Right atrium auricular region (tissue), 2 donors: ENCODE results near the gene EPHB2. TPM values are rescaled to one million over a fixed set of nuclear protein-coding genes. Genes with fewer than 3 reads are reported as not detected.

Experiments used
- DNase-seq: peaks from one replicate; pipeline ENCODE4 v3.0.0-alpha.2; 2019; ENCODE audit warnings: low spot score
- H3K27ac ChIP-seq, 2 donors: fragments of 200-600 bp; sonication (generic); 1 replicate in 1 of 2; 2 replicates in 1 of 2; pipeline ENCODE4 v1.5.1; 2016 to 2019
- H3K27me3 ChIP-seq, 2 donors: fragments of 200-600 bp; sonication (generic); one replicate each; pipeline versions ENCODE4 v1.5.1 to v1.6.0; 2017 to 2019
- H3K36me3 ChIP-seq: fragments of 200-600 bp; sonication (generic); one replicate; pipeline ENCODE4 v1.5.1; 2016
- H3K4me1 ChIP-seq, 2 donors: fragments of 200-600 bp; sonication (generic); one replicate each; pipeline versions ENCODE4 v1.5.1 to v1.6.0; 2017 to 2019
- H3K4me3 ChIP-seq, 2 donors: fragments of 200-600 bp; sonication (generic); 1 replicate in 1 of 2; 2 replicates in 1 of 2; pipeline ENCODE4 v1.5.1; 2017 to 2019; ENCODE audit warnings: mild to moderate bottlenecking in 1 of 2, moderate library complexity in 1 of 2
- H3K9me3 ChIP-seq, 2 donors: fragments of 200-600 bp; sonication (generic); one replicate each; pipeline ENCODE4 v1.5.1; 2019
- CTCF ChIP-seq, 2 donors: fragments of 200-600 bp; sonication (generic); IDR thresholded peaks; one replicate each; pipeline ENCODE4 v1.5.1; 2019; ENCODE audit warnings: antibody characterized with exemption in 2 of 2
- total RNA-seq, 2 donors: library from RNA; depleted of rRNA; stranded (reverse); fragments of >200 nt; gene quantifications; one replicate each; pipeline ENCODE4 v1.1.0, GENCODE V29; 2016

Gene EPHB2
- total RNA-seq, 2 donors from 2014 or later: 1.8 to 2.6 TPM

GRCh38 chr1:22782406-22782805 lies 71.8 kb downstream of the EPHB2 start:
- Histone ChIP-seq H3K9me3 (no peaks in the 10 kb centered on the region), H3K4me1 (peaks cover 0 to 13% of the 10 kb centered on the region in 2 donors), H3K36me3 (no peaks in the 10 kb centered on the region), H3K27me3 (no peaks in the 10 kb centered on the region), H3K4me3 (no peak overlapping the region), H3K27ac (no peak overlapping the region)
- no peak for DNase-seq
- TF ChIP-seq CTCF (IDR thresholded peaks at IDR 0.05): no peak

GRCh38 chr1:22784317-22784716 lies 73.7 kb downstream of the EPHB2 start:
- no peak for TF ChIP-seq CTCF (IDR thresholded peaks at IDR 0.05)
- Histone ChIP-seq H3K27ac (no peak overlapping the region), H3K4me1 (peaks cover 0 to 4% of the 10 kb centered on the region in 2 donors), H3K4me3 (no peak overlapping the region), H3K36me3 (no peaks in the 10 kb centered on the region), H3K27me3 (no peaks in the 10 kb centered on the region), H3K9me3 (no peaks in the 10 kb centered on the region)
- DNase-seq: no peak

- H3K4me3 ChIP-seq: no peak overlapping the region
- no peak overlapping the region for H3K27ac ChIP-seq
- DNase-seq: no peak
- H3K4me1 ChIP-seq: peaks cover 0 to 6% of the 10 kb centered on the region in 2 donors
- TF ChIP-seq CTCF (IDR thresholded peaks at IDR 0.05): no peak
- H3K36me3 ChIP-seq: no peaks in the 10 kb centered on the region
- no peaks in the 10 kb centered on the region for H3K9me3 ChIP-seq
- H3K27me3 ChIP-seq: no peaks in the 10 kb centered on the region
Measured at GRCh38 chr1:22784737-22785136, 74.1 kb downstream of the EPHB2 start.

DNA sequence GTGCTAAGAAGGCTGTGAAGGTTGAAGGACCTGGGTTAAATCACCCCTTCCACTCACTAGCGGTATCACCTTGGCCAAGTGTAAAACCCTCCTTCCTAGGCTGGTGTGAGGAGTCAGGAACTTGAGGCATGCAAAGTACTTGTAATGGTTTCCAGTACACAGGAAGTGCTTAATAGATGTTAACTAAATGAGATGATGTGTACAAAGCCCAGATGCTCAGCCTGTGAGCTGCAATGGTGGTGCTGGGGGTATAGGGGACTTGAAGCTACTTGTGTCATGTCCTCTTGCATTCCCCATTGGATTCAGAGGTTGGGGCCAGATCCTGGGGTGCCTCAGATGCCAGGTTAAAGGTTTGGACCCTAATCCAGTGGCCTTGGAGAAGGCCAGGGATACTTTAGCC lies 75.5 kb downstream of the EPHB2 start:
- Histone ChIP-seq H3K4me1 (peaks cover 0 to 15% of the 10 kb centered on the region in 2 donors), H3K4me3 (no peak overlapping the region), H3K27ac (no peak overlapping the region), H3K27me3 (no peaks in the 10 kb centered on the region), H3K9me3 (no peaks in the 10 kb centered on the region), H3K36me3 (no peaks in the 10 kb centered on the region)
- DNase-seq: no peak
- no peak for TF ChIP-seq CTCF (IDR thresholded peaks at IDR 0.05)

- no peaks in the 10 kb centered on the region for H3K9me3 ChIP-seq
- H3K4me1 ChIP-seq: peaks cover 0 to 15% of the 10 kb centered on the region in 2 donors
- no peak for DNase-seq
- H3K36me3 ChIP-seq: no peaks in the 10 kb centered on the region
- no peak overlapping the region for H3K4me3 ChIP-seq
- no peak for TF ChIP-seq CTCF (IDR thresholded peaks at IDR 0.05)
- no peak overlapping the region for H3K27ac ChIP-seq
- no peaks in the 10 kb centered on the region for H3K27me3 ChIP-seq
Measured at GRCh38 chr1:22786719-22787489, 76.3 kb downstream of the EPHB2 start.

GRCh38 chr1:22787636-22788035 lies 77.0 kb downstream of the EPHB2 start:
- Histone ChIP-seq H3K4me1 (peaks cover 0 to 15% of the 10 kb centered on the region in 2 donors), H3K9me3 (no peaks in the 10 kb centered on the region), H3K27ac (no peak overlapping the region), H3K27me3 (no peaks in the 10 kb centered on the region), H3K4me3 (no peak overlapping the region), H3K36me3 (no peaks in the 10 kb centered on the region)
- no peak for DNase-seq
- TF ChIP-seq CTCF (IDR thresholded peaks at IDR 0.05): no peak
